Right cardiac atrium (tissue), 5 donors: Measurements from ENCODE around the gene G0S2. TPM values are rescaled to one million over a fixed set of nuclear protein-coding genes. Genes with fewer than 3 reads are reported as not detected.
A peak's percentile ranks its signal among the peaks of the same experiment; 100 is the strongest.

Source experiments
- ATAC-seq, 2 donors: fragments of 200-7000 bp; cut with Tn5 transposase; one replicate each; pipeline versions ENCODE4 v1.8.0 to v1.9.1; 2020; ENCODE audit warnings: moderate library complexity in 2 of 2, mild to moderate bottlenecking in 1 of 2
- DNase-seq, 3 donors: peaks; one replicate each; pipeline ENCODE4 v3.0.0-alpha.2; 2020
- H3K27ac ChIP-seq: one replicate; pipeline ENCODE4 v1.5.1; 2013; ENCODE audit warnings: mild to moderate bottlenecking, low read length, control low read depth, moderate library complexity
- H3K27me3 ChIP-seq: one replicate; pipeline ENCODE4 v1.6.1; 2013; ENCODE audit not compliant: control insufficient read depth, insufficient read depth
- H3K4me1 ChIP-seq: one replicate; pipeline ENCODE4 v1.6.1; 2013; ENCODE audit warnings: low read length; ENCODE audit not compliant: control insufficient read depth, insufficient read depth
- H3K4me3 ChIP-seq: one replicate; pipeline ENCODE4 v1.5.1; 2013; ENCODE audit warnings: low read length, control low read depth
- H3K9me3 ChIP-seq: one replicate; pipeline ENCODE4 v1.6.1; 2013; ENCODE audit warnings: low read length; ENCODE audit not compliant: control insufficient read depth
- WGBS: extraction: QIAGEN DNeasy Blood & Tissue Kit; methylation state at CpG from one replicate; pipeline ENCODE4 v1.1.7; 2013; 5-methylcytosine and 5-hydroxymethylcytosine counted together
- intact Hi-C, 4 donors: fragments of 100-400 bp; cut with DNase I; formaldehyde crosslinking; loops; one replicate each; pipeline versions ENCODE4 v1.11.0 to v1.14.0; 2022 to 2023
- polyA plus RNA-seq: library from polyadenylated mRNA; stranded (reverse); fragments of 200-250 nt; gene quantifications from one replicate; pipeline ENCODE4 v1.2.3, GENCODE V29; 2013
- total RNA-seq, 4 donors: library from RNA; stranded (reverse); fragmentation: NEBNext Ultra II Directional; extraction: Animal tissue kit (Norgen Biotek cat#: 25700); gene quantifications; one replicate each; pipeline ENCODE4 v1.2.1, GENCODE V29; 2021
- donor health status: healthy with polysubstance abuse.
- donor health status: DM: no; HTN: yes; CAD: no.
- donor health status: DM: no; HTN: no; CAD: no.
- donor health status: DM: no; HTN: yes; CAD: no; lungs with severe emphysema.
- donor health status: DM: yes; HTN: yes; CAD: no.

G0S2 gene
- total and polyA plus RNA-seq, 5 donors, result 77.4 to 414 (median 276) TPM

DNA sequence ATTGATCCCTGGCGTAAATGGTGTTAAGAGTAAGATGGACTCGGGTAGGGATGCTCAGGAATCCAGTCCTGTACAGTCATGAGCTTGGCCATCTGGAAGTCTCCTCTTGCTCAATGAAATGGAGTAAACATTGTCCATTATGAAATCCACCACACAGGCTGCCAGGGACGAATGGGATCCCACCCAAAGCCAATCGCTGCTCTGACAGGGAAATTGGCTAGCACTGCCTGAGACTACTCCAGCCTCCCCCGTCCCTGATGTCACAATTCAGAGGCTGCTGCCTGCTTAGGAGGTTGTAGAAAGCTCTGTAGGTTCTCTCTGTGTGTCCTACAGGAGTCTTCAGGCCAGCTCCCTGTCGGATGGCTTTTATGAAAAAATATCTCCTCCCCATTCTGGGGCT is 29.4 kb downstream of the G0S2 start, which contains the start of gene HSD11B1:
Gene HSD11B1 (plus strand): TSS at position 263 of the 400 bp plus-strand sequence. CDS start 97 bp downstream, at position 360.
- H3K9me3 ChIP-seq, result no peaks in the 10 kb centered on the region
- DNase-seq (peak; percentile 84 to 92 (median 89)), ATAC-seq (peak; percentile 95)
- no peak within 1 kb of the TSS for H3K4me3 ChIP-seq
- H3K27me3 ChIP-seq, result no peaks in the 10 kb centered on the region
- WGBS, result 49% methylated on average over 6 of the region's 6 CpGs
- H3K4me1 ChIP-seq, result no peaks in the 10 kb centered on the region
- intact Hi-C loops, result no loop called here
- peak within 1 kb of the TSS; percentile 86 for H3K27ac ChIP-seq

DNA sequence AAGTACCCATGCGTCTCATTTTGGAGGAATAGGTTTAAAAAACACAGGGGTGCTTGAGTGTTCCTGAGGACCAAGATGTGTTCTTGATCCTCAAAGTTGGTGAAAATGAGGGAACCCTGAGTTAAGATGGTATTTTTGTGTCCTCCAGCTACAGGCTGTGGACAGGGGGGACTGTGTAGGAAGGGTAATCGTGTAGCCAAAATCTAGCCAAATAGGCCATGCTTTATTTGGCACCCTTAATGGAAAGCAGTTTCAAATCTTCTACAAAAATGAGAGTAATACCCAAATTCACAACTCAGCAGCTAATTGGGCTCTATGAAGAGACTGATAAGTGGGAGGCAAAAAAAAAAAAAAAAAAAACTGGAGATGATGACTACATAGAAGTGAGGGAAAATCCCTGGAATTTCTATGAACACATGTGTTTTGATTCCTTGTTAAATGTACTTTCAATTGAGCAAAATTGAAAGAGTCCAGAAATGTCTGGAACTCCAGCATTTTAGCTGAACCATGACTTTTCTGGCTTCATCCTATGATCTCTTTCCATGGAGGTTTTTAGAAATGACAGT is 29.9 kb downstream of the G0S2 start:
- Histone ChIP-seq H3K9me3 (no peaks in the 10 kb centered on the region), H3K27ac (peak overlapping the region; percentile 86), H3K4me3 (no peak overlapping the region), H3K27me3 (no peaks in the 10 kb centered on the region), H3K4me1 (no peaks in the 10 kb centered on the region)
- intact Hi-C loops, result no loop called here
- DNase-seq (no peak), ATAC-seq (peak; percentile 57 to 81)
- WGBS, result 70% methylated on average over 2 of the region's 2 CpGs

DNA sequence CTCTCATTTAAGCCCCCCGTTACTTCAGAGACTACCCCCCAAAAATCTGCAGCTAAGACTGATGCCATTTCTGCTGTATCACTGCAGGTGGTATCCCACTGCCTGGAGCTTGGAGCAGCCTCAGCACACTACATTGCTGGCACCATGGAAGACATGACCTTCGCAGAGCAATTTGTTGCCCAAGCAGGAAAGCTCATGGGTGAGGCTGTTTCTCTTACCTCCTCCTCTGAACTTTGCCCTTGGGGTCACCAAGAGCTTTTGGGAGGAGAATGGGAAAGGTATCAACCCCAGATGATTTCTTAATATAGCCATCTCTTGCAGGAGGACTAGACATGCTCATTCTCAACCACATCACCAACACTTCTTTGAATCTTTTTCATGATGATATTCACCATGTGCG is 31.4 kb downstream of the G0S2 start:
- intact Hi-C loops, result no loop called here
- Histone ChIP-seq H3K9me3 (no peaks in the 10 kb centered on the region), H3K27me3 (no peaks in the 10 kb centered on the region), H3K4me3 (no peak overlapping the region), H3K4me1 (no peaks in the 10 kb centered on the region), H3K27ac (no peak overlapping the region)
- 96% methylated on average over 3 of the region's 3 CpGs for WGBS
- no peak for ATAC-seq
- DNase-seq, result no peak

GRCh38 chr1:209707308-209707707 is 32.1 kb downstream of the G0S2 start:
- no peaks in the 10 kb centered on the region for H3K9me3 ChIP-seq
- H3K27ac ChIP-seq, result no peak overlapping the region
- no peak for ATAC-seq
- intact Hi-C loops, result no loop called here
- no peak for DNase-seq
- no peaks in the 10 kb centered on the region for H3K27me3 ChIP-seq
- no peak overlapping the region for H3K4me3 ChIP-seq
- WGBS, result 95% methylated on average over 1 of the region's 1 CpG
- no peaks in the 10 kb centered on the region for H3K4me1 ChIP-seq

- ATAC-seq (no peak), DNase-seq (no peak)
- intact Hi-C loops, result no loop called here
Measured at GRCh38 chr1:209708297-209708696, 33.1 kb downstream of the G0S2 start.

DNA sequence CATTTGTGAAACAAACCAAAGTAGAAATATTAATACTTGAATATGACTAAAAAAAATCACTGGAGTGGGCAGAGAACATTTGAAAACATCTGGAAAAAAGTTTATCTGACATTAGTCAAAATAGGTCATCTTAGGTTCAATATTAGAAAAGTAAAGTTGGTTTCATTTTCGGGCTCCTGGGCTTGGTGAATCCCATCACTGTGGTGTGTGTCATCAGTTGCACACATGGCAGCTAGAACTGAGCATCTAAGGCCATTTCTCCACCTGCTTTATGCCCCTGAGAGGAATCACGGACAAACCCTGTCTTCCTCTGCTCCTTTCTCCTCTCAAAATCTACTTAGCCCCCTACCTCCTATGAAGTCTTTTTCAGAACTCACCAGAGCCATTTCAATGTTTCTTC is 34.9 kb downstream of the G0S2 start:
- no peaks in the 10 kb centered on the region for H3K4me1 ChIP-seq
- H3K27me3 ChIP-seq, result no peaks in the 10 kb centered on the region
- ATAC-seq (no peak), DNase-seq (no peak)
- WGBS, result 83% methylated on average over 2 of the region's 2 CpGs
- H3K9me3 ChIP-seq, result no peaks in the 10 kb centered on the region
- intact Hi-C loops, result no loop called here
- no peak overlapping the region for H3K4me3 ChIP-seq
- H3K27ac ChIP-seq, result no peak overlapping the region

More at GRCh38 chr1:209708297-209708696, 33.1 kb downstream of the G0S2 start:
- 72% methylated on average over 4 of the region's 4 CpGs for WGBS
- Histone ChIP-seq H3K27me3 (no peaks in the 10 kb centered on the region), H3K27ac (no peak overlapping the region), H3K4me1 (no peaks in the 10 kb centered on the region), H3K9me3 (no peaks in the 10 kb centered on the region), H3K4me3 (no peak overlapping the region)

DNA sequence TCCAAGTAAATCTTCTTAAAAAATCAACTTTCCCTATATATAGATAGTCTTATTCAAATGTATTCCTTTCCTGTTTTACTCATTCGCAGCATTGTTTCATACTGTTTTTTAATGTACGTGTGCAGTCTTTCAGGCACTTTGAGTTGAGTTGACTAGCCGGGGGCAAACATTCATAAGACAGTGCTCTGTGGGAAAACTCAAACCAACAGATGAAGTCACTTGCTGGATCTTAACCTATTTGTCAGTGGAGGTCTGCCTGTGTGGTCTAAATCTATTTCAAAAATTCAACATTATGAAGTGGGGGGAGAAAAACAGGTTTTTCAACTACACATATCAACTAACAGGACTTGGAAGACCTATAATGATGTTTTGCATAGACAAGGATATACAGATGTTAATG is 35.6 kb downstream of the G0S2 start:
- intact Hi-C loops, result no loop called here
- Histone ChIP-seq H3K4me1 (no peaks in the 10 kb centered on the region), H3K4me3 (no peak overlapping the region), H3K9me3 (no peaks in the 10 kb centered on the region), H3K27me3 (no peaks in the 10 kb centered on the region), H3K27ac (no peak overlapping the region)
- no peak for DNase-seq
- no peak for ATAC-seq
- 92% methylated on average over 3 of the region's 3 CpGs for WGBS

- 82% methylated on average over 2 of the region's 2 CpGs for WGBS
- H3K27ac ChIP-seq, result no peak overlapping the region
- ATAC-seq (no peak), DNase-seq (no peak)
- intact Hi-C loops, result no loop called here
- H3K4me1 ChIP-seq, result no peaks in the 10 kb centered on the region
- no peaks in the 10 kb centered on the region for H3K27me3 ChIP-seq
- no peaks in the 10 kb centered on the region for H3K9me3 ChIP-seq
- no peak overlapping the region for H3K4me3 ChIP-seq
Measured at GRCh38 chr1:209714338-209714737, 39.1 kb downstream of the G0S2 start.

DNA sequence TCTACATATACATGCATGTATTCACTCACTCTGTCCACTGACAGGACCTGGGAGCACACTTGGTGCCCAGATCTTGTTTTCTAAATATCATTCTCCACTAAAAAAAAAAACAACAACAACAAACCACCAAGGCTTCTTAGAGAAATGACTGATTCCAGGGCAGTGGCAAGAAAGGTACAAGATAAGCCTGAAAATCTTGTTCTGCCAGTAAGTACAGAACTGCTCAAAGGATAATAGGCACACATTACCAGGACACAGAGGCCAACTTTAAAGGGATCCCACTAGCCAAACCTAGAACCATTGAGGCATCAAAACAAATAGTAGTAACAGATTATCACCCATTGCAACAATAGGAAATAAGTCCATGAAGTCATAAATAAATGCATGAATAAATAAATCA is 40.1 kb downstream of the G0S2 start:
- ATAC-seq (no peak), DNase-seq (no peak)
- intact Hi-C loops, result no loop called here
- H3K4me3 ChIP-seq, result no peak overlapping the region
- no peak overlapping the region for H3K27ac ChIP-seq
- no peaks in the 10 kb centered on the region for H3K27me3 ChIP-seq
- no peaks in the 10 kb centered on the region for H3K4me1 ChIP-seq
- H3K9me3 ChIP-seq, result no peaks in the 10 kb centered on the region

- no peaks in the 10 kb centered on the region for H3K27me3 ChIP-seq
- no peak overlapping the region for H3K4me3 ChIP-seq
- no peak for DNase-seq
- H3K4me1 ChIP-seq, result no peaks in the 10 kb centered on the region
- intact Hi-C loops, result no loop called here
- H3K9me3 ChIP-seq, result no peaks in the 10 kb centered on the region
- ATAC-seq, result no peak
- H3K27ac ChIP-seq, result no peak overlapping the region
- WGBS, result 73% methylated on average over 2 of the region's 2 CpGs
Measured at GRCh38 chr1:209717818-209718217, 42.6 kb downstream of the G0S2 start.

DNA sequence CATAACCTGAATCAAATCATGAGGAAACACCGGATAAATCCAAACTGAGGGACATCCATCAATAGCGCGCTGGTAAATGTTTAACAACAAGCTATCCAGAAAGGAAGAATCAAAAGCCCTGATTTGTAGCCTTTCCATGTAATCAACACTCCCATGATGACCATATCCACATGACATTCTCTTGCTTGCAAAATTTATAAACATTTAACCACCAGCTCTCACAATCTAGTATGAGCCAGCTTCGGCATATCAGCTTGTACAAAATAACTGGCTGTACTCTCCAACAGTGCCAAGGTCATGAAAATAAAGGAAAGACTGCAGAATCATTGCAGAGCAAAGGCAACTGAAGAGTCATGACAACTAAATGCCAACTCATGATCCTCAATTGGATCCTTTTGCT is 45.1 kb downstream of the G0S2 start:
- H3K27me3 ChIP-seq, result no peaks in the 10 kb centered on the region
- no peak overlapping the region for H3K4me3 ChIP-seq
- ATAC-seq (peak; percentile 67 to 87), DNase-seq (no peak)
- intact Hi-C loops, result no loop called here
- H3K9me3 ChIP-seq, result no peaks in the 10 kb centered on the region
- WGBS, result 77% methylated on average over 4 of the region's 4 CpGs
- no peaks in the 10 kb centered on the region for H3K4me1 ChIP-seq
- no peak overlapping the region for H3K27ac ChIP-seq

GRCh38 chr1:209720826-209721225 is 45.6 kb downstream of the G0S2 start:
- no peak for ATAC-seq
- no peaks in the 10 kb centered on the region for H3K27me3 ChIP-seq
- H3K4me3 ChIP-seq, result no peak overlapping the region
- no peak for DNase-seq
- H3K4me1 ChIP-seq, result no peaks in the 10 kb centered on the region
- H3K9me3 ChIP-seq, result no peaks in the 10 kb centered on the region
- peak overlapping the region; percentile 80 for H3K27ac ChIP-seq
- 74% methylated on average over 2 of the region's 2 CpGs for WGBS
- intact Hi-C loops, result no loop called here
